Erythroblast (primary cell): ENCODE data around the gene MYO9B.

Source experiments
- GATA1 ChIP-seq: IDR thresholded peaks from 2 replicates; pipeline ENCODE4 v1.6.1; 2011; ENCODE audit warnings: low read depth, mild to moderate bottlenecking, control low read depth, low read length, moderate library complexity
- POLR2A ChIP-seq: IDR thresholded peaks from 2 replicates; pipeline ENCODE4 v1.6.1; 2011; ENCODE audit warnings: mild to moderate bottlenecking, low read length

DNA sequence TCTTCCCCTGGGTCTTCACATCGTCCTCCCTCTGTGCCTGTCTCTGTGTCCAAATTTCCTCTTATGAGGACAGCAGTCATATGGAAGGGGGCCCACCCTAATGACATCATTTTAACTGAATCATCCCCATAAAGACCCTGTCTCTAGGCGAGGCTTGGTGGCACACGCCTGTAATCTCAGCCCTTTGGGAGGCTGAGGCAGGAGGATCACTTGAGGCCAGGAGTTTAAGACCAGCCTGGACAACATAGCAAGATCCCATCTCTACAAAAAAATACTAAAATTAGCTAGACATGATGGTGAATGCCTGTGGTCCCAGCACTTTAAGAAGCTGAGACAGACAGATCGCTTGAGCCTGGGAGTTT, 4.8 kb downstream of the MYO9B start:
- TF ChIP-seq POLR2A (no peak), GATA1 (no peak)
